ENCODE results near the gene DTHD1. TPM values are rescaled to one million over a fixed set of nuclear protein-coding genes. Genes with fewer than 3 reads are reported as not detected.

The DTHD1 gene
- total RNA-seq, 1 experiment from 2014 or later: not detected

- Histone ChIP-seq H3K9ac (ENCODE audit: low read length) (no peak overlapping the region), H3K9me3 (ENCODE audit: low read length) (no peaks in the 10 kb centered on the region), H3K27me3 (ENCODE audit: low read length) (no peaks in the 10 kb centered on the region), H3K79me2 (ENCODE audit: low read length) (no peaks in the 10 kb centered on the region), H3K36me3 (ENCODE audit: insufficient read depth, low read length) (no peaks in the 10 kb centered on the region), H3K9me2 (replicated peaks; ENCODE audit: insufficient read depth, low read length) (no peaks in the 10 kb centered on the region), H3K4me1 (ENCODE audit: low read length) (no peaks in the 10 kb centered on the region), H4K20me1 (ENCODE audit: insufficient read depth, low read depth, low read length) (no peaks in the 10 kb centered on the region), H3K4me2 (ENCODE audit: low read depth, low read length, poor library complexity, severe bottlenecking) (no peak overlapping the region), H2AFZ (ENCODE audit: low read length) (no peak overlapping the region), H3K4me3 (ENCODE audit: low read length) (no peak overlapping the region), H3K27ac (ENCODE audit: low read length) (no peak overlapping the region)
- DNase-seq: no peak
Measured at GRCh38 chr4:36301127-36301526, 19.7 kb downstream of the DTHD1 start.

- Histone ChIP-seq H3K27me3 (ENCODE audit: low read length) (no peaks in the 10 kb centered on the region), H3K4me1 (ENCODE audit: low read length) (no peaks in the 10 kb centered on the region), H3K4me3 (ENCODE audit: low read length) (no peak overlapping the region), H3K36me3 (ENCODE audit: insufficient read depth, low read length) (no peaks in the 10 kb centered on the region), H3K27ac (ENCODE audit: low read length) (no peak overlapping the region), H3K9me2 (replicated peaks; ENCODE audit: insufficient read depth, low read length) (no peaks in the 10 kb centered on the region), H4K20me1 (ENCODE audit: insufficient read depth, low read depth, low read length) (no peaks in the 10 kb centered on the region), H3K79me2 (ENCODE audit: low read length) (no peaks in the 10 kb centered on the region), H3K9me3 (ENCODE audit: low read length) (no peaks in the 10 kb centered on the region), H3K9ac (ENCODE audit: low read length) (no peak overlapping the region), H2AFZ (ENCODE audit: low read length) (no peak overlapping the region), H3K4me2 (ENCODE audit: low read depth, low read length, poor library complexity, severe bottlenecking) (no peak overlapping the region)
- no peak for DNase-seq
Measured at GRCh38 chr4:36303426-36304137, 22.2 kb downstream of the DTHD1 start.

- Histone ChIP-seq H3K4me1 (ENCODE audit: low read length) (no peaks in the 10 kb centered on the region), H3K9me2 (replicated peaks; ENCODE audit: insufficient read depth, low read length) (no peaks in the 10 kb centered on the region), H3K27ac (ENCODE audit: low read length) (no peak overlapping the region), H3K36me3 (ENCODE audit: insufficient read depth, low read length) (no peaks in the 10 kb centered on the region), H3K4me2 (ENCODE audit: low read depth, low read length, poor library complexity, severe bottlenecking) (no peak overlapping the region), H2AFZ (ENCODE audit: low read length) (no peak overlapping the region), H3K9ac (ENCODE audit: low read length) (no peak overlapping the region), H3K4me3 (ENCODE audit: low read length) (no peak overlapping the region), H3K79me2 (ENCODE audit: low read length) (no peaks in the 10 kb centered on the region), H4K20me1 (ENCODE audit: insufficient read depth, low read depth, low read length) (no peaks in the 10 kb centered on the region), H3K27me3 (ENCODE audit: low read length) (no peaks in the 10 kb centered on the region), H3K9me3 (ENCODE audit: low read length) (no peaks in the 10 kb centered on the region)
- no peak for DNase-seq
Measured at GRCh38 chr4:36304138-36304681, 22.8 kb downstream of the DTHD1 start.

GRCh38 chr4:36308150-36308549 lies 26.7 kb downstream of the DTHD1 start:
- Histone ChIP-seq H3K36me3 (ENCODE audit: insufficient read depth, low read length) (no peaks in the 10 kb centered on the region), H3K4me3 (ENCODE audit: low read length) (no peak overlapping the region), H3K9me2 (replicated peaks; ENCODE audit: insufficient read depth, low read length) (no peaks in the 10 kb centered on the region), H3K27me3 (ENCODE audit: low read length) (no peaks in the 10 kb centered on the region), H3K9me3 (ENCODE audit: low read length) (peaks cover 3% of the 10 kb centered on the region; the same call in 1 of the 2 replicates), H3K4me1 (ENCODE audit: low read length) (no peaks in the 10 kb centered on the region), H3K4me2 (ENCODE audit: low read depth, low read length, poor library complexity, severe bottlenecking) (no peak overlapping the region), H3K79me2 (ENCODE audit: low read length) (no peaks in the 10 kb centered on the region), H2AFZ (ENCODE audit: low read length) (no peak overlapping the region), H3K27ac (ENCODE audit: low read length) (no peak overlapping the region), H3K9ac (ENCODE audit: low read length) (no peak overlapping the region), H4K20me1 (ENCODE audit: insufficient read depth, low read depth, low read length) (no peaks in the 10 kb centered on the region)
- no peak for DNase-seq

- Histone ChIP-seq H3K4me1 (ENCODE audit: low read length) (no peaks in the 10 kb centered on the region), H3K27ac (ENCODE audit: low read length) (no peak overlapping the region), H3K27me3 (ENCODE audit: low read length) (no peaks in the 10 kb centered on the region), H3K36me3 (ENCODE audit: insufficient read depth, low read length) (no peaks in the 10 kb centered on the region), H4K20me1 (ENCODE audit: insufficient read depth, low read depth, low read length) (no peaks in the 10 kb centered on the region), H2AFZ (ENCODE audit: low read length) (no peak overlapping the region), H3K9me3 (ENCODE audit: low read length) (peaks cover 3% of the 10 kb centered on the region; the same call in 1 of the 2 replicates), H3K4me2 (ENCODE audit: low read depth, low read length, poor library complexity, severe bottlenecking) (no peak overlapping the region), H3K4me3 (ENCODE audit: low read length) (no peak overlapping the region), H3K9ac (ENCODE audit: low read length) (no peak overlapping the region), H3K79me2 (ENCODE audit: low read length) (no peaks in the 10 kb centered on the region), H3K9me2 (replicated peaks; ENCODE audit: insufficient read depth, low read length) (no peaks in the 10 kb centered on the region)
- DNase-seq: no peak
Measured at GRCh38 chr4:36310216-36310615, 28.8 kb downstream of the DTHD1 start.

GRCh38 chr4:36310793-36311192 lies 29.4 kb downstream of the DTHD1 start:
- Histone ChIP-seq H3K4me1 (ENCODE audit: low read length) (no peaks in the 10 kb centered on the region), H3K9ac (ENCODE audit: low read length) (no peak overlapping the region), H3K9me3 (ENCODE audit: low read length) (peaks cover 3% of the 10 kb centered on the region; the same call in 1 of the 2 replicates), H3K4me2 (ENCODE audit: low read depth, low read length, poor library complexity, severe bottlenecking) (no peak overlapping the region), H3K36me3 (ENCODE audit: insufficient read depth, low read length) (no peaks in the 10 kb centered on the region), H3K9me2 (replicated peaks; ENCODE audit: insufficient read depth, low read length) (no peaks in the 10 kb centered on the region), H2AFZ (ENCODE audit: low read length) (no peak overlapping the region), H3K79me2 (ENCODE audit: low read length) (no peaks in the 10 kb centered on the region), H3K4me3 (ENCODE audit: low read length) (no peak overlapping the region), H3K27me3 (ENCODE audit: low read length) (no peaks in the 10 kb centered on the region), H3K27ac (ENCODE audit: low read length) (no peak overlapping the region), H4K20me1 (ENCODE audit: insufficient read depth, low read depth, low read length) (no peaks in the 10 kb centered on the region)
- no peak for DNase-seq

GRCh38 chr4:36312511-36312910 lies 31.1 kb downstream of the DTHD1 start:
- Histone ChIP-seq H3K9me2 (replicated peaks; ENCODE audit: insufficient read depth, low read length) (no peaks in the 10 kb centered on the region), H3K9me3 (ENCODE audit: low read length) (peaks cover 3% of the 10 kb centered on the region; the same call in 1 of the 2 replicates), H4K20me1 (ENCODE audit: insufficient read depth, low read depth, low read length) (no peaks in the 10 kb centered on the region), H3K27ac (ENCODE audit: low read length) (no peak overlapping the region), H3K9ac (ENCODE audit: low read length) (no peak overlapping the region), H2AFZ (ENCODE audit: low read length) (no peak overlapping the region), H3K27me3 (ENCODE audit: low read length) (no peaks in the 10 kb centered on the region), H3K79me2 (ENCODE audit: low read length) (no peaks in the 10 kb centered on the region), H3K4me2 (ENCODE audit: low read depth, low read length, poor library complexity, severe bottlenecking) (no peak overlapping the region), H3K4me1 (ENCODE audit: low read length) (no peaks in the 10 kb centered on the region), H3K4me3 (ENCODE audit: low read length) (no peak overlapping the region), H3K36me3 (ENCODE audit: insufficient read depth, low read length) (no peaks in the 10 kb centered on the region)
- DNase-seq: no peak

GRCh38 chr4:36313301-36313700 lies 31.9 kb downstream of the DTHD1 start:
- DNase-seq: no peak
- Histone ChIP-seq H3K4me3 (ENCODE audit: low read length) (no peak overlapping the region), H3K27ac (ENCODE audit: low read length) (no peak overlapping the region), H3K9ac (ENCODE audit: low read length) (no peak overlapping the region), H3K4me1 (ENCODE audit: low read length) (no peaks in the 10 kb centered on the region), H3K79me2 (ENCODE audit: low read length) (no peaks in the 10 kb centered on the region), H3K9me3 (ENCODE audit: low read length) (peaks cover 9% of the 10 kb centered on the region; the same call in 1 of the 2 replicates), H3K27me3 (ENCODE audit: low read length) (no peaks in the 10 kb centered on the region), H3K4me2 (ENCODE audit: low read depth, low read length, poor library complexity, severe bottlenecking) (no peak overlapping the region), H3K36me3 (ENCODE audit: insufficient read depth, low read length) (no peaks in the 10 kb centered on the region), H3K9me2 (replicated peaks; ENCODE audit: insufficient read depth, low read length) (no peaks in the 10 kb centered on the region), H2AFZ (ENCODE audit: low read length) (no peak overlapping the region), H4K20me1 (ENCODE audit: insufficient read depth, low read depth, low read length) (no peaks in the 10 kb centered on the region)
